NCI-H1694 (cell line): Measurements from ENCODE around the gene KRTAP4-9.
"Not testable (repeated sequence)": the region's sequence is repeated elsewhere in the genome, so short reads cannot be mapped to it uniquely, and the experiment has no call there.

Experiments used
- DNase-seq: peaks from one replicate; lab custom pipeline; 2025; lab: John Stamatoyannopoulos, UW

The KRTAP4-9 gene

DNA sequence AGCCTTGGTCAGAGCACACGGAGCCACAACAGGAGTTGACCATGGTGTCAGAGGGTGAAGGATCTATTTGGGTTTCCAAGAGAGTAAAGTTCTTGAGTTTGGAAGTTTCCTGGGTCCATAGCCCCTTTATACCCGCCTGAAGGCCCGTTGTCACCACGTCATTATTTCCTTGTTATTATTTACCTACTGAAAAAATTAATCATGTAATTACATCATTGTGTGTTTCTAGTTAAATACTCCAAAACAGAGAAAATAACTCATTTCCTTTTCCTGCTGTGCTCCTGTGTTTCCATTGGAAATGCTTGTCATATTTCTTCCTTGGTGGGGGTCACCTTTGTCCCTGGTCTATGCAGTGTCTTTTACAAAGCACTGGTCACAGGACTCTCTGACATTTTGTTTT, 7.1 kb upstream of the KRTAP4-9 start, which contains the start of gene KRTAP4-8:
TSS of gene KRTAP4-8 (minus strand) at position 101 of the 400 bp plus-strand sequence. CDS start at position 43, 58 bp downstream.
- no peak for DNase-seq

DNA sequence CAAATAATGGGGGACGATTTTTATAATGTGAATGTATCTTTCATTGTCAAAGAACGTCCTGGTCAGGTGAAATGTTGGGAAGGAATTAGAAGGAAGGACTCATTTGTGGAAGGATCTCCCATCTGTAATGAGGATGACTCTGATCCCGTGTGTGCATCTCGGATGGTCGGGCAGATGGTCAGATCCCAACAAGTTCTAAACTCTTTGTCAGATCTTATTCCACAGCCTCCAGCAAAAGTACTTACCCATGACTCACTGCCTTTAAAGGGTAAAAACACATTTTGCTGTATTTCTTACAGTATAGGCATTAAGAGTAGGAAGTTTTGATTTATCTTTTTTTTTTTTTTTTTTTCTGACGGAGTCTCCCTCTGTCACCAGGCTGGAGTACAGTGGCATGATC, 6.7 kb upstream of the KRTAP4-9 start:
- DNase-seq, result no peak

DNA sequence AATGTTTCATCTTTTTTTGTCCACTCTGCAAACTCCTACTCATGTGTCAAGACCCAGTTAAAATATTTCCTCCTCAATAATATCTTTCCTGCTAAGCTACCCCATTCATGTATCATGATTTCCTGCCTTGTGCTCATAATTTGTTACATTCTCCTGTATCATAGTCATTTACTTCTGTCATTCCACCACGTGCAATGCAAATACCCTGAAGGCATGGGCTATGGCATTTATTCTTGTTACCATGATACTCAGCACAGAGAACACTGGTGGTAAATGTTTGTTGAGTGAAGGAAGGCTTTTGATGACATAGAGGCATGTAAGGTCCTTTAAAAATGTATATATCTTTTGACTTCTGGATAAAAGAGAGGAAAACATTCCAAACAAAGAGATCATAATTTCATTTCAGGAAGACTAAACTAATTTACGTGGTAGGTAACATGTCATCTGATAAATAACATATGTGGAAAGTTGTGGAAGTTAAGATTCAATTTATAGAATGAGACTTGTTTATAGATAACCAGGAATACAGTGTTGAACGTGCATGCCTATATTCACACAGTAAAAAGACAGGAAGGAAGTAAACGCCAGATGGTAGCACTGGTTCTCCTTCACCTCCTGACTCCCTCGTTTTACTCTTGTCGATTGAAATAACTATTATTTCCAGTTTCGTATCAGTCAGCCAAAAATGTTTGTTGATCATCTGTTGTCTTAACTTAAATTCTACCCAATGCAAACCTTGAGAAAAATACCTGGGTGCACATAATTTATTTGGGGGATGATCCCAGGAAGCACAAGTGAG, 5.3 kb upstream of the KRTAP4-9 start:
- not testable (repeated sequence) for DNase-seq

DNA sequence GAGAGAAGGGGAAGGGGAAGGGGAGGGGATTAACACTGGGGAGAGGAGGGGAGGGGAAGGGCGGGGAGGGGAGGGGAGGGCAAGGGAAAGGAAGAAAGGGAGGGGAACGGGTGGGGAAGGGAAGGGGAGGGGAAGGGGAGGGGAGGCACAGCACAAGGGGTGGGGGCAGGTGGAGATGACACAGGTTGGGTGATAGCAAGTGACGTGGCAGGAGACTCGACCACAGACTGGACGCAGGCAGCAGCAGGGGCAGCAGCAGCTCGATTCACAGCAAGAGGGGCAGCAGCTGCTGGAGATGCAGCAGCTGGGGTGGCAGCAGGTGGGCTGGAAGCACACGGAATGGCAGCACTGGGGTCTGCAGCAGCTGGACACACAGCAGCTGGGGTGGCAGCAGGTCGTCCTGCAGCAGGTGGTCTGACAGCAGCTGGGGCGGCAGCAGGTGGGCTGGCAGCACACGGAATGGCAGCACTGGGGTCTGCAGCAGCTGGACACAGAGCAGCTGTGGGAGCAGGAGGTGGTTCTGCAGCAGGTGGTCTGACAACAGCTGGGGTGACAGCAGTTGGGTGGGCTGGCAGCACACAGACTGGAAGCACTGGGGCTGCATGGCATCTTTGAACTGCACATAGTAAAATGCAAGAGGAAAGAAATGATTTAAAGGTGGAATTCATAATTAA, 3.5 kb upstream of the KRTAP4-9 start, which contains the start of gene KRTAP4-16:
TSS of gene KRTAP4-16 (minus strand) at position 624 of the 674 bp plus-strand sequence. CDS start at position 624, 0 bp downstream.
- DNase-seq, result no peak

DNA sequence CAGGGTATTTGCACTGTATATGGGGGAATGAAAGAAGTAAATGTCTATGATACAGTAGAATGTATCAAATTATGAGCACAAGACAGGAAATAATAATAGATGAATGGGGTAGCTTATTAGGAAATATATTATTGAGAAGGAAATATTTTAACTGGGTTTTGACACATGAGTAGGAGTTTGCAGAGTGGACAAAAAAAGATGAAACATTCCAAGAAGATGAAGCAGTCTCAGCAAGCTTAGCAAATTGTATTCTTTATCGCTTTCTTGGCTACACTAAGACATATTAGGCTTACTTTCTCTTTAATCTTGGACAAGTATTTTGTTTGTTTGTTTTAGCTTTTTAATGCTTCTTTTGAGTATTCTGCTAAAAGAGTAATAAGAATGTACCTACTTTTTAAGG, 1.3 kb upstream of the KRTAP4-9 start:
- DNase-seq, result no peak

DNA sequence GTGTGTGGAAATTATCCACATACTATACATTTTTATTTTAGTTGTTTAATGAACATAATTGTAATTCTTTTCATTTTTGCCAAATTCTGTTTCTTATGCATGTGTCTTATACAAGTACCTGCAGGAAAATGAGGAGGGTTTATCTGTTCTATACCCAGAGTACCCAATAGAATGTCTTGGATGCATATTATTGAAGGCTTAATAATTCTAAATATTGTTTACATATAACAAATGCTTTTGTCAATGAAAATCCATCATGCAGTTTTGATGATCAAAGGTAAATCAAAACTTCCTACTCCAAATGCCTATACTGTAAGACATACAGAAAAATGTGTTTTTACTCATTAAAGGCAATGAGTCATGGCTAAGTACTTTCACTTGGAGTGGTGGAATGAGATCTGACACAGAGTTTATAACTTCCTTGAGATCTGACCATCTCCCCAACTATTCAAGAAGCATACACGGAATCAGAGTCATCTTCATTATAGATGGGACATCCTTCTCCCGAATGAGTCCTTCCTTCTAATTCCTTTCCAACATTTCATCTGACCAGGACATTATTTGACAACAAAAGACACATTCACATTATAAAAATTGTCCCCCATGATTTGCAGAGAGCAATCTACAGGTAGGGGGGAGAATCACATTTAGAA, 677 bp upstream of the KRTAP4-9 start:
- DNase-seq, result not testable (repeated sequence)

DNA sequence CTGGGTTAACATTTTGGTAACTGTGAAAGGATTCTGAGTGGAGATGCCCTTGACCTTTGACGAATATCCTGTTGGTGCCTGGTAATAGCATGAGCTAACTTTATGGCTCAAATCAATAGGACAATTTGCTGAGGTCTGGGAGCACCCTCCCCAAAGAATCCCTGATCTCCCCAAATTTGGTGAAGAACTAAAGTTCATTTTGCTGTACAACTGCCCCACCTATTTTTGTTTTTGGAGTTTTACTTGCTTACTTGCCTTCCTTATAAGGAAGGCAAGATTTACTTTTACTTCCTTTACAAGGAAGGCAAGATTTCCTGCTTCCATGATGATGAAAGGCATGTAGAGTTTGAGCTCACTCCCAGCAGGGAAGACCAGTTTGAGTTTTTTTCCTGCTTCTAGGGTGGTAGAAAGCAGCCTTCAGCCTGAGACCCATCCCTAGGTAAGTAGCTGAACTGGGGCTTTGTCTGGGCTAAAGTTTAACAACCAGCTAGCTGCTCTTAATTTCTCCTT, 2.8 kb downstream of the KRTAP4-9 start:
- DNase-seq, result no peak

DNA sequence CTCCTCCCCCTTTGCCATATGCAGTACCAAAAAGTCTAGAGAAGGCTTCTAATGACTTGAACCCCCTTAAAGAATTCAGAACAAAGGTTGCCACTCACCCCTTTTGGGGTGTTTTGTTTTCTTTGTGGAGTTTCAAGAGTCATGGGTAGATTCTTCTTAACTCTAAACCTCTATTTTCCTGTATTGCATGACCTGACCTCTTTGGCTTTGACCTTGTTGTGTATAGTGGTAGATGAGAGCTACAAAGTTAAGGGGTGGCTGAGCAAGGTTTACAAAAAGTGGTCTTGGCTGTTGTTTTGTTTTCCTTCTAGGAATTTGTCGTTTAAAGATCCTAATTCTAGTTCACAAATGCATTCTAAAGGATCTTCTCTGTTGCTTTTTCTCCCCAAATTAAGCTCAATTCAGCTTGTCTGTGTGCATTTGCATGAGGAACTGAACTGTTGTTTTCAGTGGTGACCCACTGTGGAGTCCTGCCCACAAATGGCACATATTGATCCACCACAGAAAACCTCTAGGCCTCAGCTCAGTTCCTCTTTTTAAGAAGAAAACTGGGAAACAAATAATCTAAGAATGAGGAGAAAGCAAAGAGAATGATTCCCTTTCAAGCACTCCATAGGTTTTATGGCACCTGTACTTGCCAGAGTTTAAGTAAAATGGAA, 3.7 kb downstream of the KRTAP4-9 start:
- not testable (repeated sequence) for DNase-seq

DNA sequence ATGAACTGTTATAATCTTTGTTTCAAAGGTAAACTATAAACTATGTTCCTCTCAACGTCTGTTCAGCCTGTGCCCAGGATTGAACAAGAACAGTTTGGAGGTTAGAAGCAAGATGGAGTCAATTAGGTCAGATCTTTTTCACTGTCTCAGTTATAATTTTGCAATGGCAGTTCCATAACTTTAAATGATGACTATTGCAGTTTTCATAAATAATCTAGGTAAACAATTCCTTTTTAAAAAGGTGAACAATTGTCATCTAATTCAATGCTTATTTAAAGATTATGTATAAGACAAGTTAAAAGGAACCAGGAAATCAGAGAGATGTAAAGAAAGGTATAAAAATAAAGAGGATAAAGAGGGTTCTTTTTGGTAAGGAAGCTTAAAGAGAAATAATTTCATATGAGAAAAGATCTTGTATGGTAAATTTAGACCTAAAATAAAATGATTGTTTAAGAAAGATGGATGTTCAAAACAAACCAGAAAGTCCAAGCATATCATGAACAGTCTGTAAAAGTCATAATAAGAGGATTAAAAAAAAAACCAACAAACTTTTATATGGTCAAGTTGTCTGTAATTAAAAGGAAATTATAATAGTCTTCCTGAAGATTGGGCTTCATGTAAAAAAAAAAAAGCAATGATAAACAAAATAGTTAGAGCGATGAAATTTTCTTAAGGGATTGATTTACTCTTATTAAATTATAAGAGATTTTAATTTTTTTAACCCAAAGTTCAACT, 6.1 kb downstream of the KRTAP4-9 start:
- DNase-seq, result no peak

DNA sequence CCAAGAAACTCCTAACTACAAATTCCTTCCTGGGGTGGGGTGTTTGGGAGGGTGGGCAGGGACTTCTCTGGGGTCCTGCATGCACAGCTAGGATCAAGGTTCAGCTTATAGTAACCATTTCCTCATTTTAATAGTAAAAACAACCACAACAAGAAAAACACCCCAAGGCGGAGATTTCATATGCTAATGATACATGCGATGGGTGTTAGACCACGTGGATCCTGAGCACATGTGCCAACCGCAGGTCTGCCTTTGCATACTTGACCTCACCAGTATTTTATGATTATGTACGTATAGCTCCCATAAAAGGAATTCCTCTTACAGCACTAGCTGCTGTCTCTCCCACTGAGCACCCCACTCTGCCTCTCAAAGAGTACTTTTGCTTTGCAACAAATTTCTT, 11.1 kb downstream of the KRTAP4-9 start:
- no peak for DNase-seq

DNA sequence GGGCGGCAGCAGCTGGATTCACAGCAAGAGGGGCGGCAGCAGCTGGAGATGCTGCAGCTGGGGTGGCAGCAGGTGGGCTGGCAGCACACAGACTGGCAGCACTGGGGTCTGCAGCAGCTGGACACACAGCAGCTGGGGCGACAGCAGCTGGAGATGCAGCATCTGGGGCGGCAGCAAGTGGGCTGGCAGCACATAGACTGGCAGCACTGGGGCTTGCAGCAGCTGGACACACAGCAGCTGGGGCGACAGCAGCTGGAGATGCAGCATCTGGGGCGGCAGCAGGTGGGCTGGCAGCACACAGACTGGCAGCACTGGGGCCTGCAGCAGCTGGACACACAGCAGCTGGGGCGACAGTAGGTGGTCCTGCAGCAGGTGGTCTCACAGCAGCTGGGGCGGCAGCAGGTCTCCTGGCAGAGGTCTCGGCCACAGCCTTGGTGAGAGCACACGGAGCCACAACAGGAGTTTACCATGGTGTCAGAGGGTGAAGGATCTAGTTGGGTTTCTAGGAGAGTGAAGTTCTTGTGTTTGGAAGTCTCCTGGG, 12.7 kb downstream of the KRTAP4-9 start, which contains the start of gene KRTAP4-11:
TSS of gene KRTAP4-11 (minus strand) at position 528 of the 541 bp plus-strand sequence. CDS start at position 470, 58 bp downstream.
- DNase-seq, result not testable (repeated sequence)

DNA sequence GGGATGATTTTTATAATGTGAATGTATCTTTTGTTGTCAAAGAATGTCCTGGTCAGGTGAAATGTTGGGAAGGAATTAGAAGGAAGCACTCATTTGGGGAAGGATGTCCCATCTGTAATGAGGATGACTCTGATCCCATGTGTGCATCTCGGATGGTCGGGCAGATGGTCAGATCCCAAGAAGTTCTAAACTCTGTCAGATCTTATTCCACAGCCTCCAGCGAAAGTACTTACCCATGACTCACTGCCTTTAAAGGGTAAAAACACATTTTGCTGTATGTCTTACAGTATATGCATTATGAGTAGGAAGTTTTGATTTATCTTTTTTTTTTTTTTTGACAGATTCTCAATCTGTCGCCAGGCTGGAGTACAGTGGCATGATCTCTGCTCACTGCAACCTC, 13.5 kb downstream of the KRTAP4-9 start:
- DNase-seq, result no peak

DNA sequence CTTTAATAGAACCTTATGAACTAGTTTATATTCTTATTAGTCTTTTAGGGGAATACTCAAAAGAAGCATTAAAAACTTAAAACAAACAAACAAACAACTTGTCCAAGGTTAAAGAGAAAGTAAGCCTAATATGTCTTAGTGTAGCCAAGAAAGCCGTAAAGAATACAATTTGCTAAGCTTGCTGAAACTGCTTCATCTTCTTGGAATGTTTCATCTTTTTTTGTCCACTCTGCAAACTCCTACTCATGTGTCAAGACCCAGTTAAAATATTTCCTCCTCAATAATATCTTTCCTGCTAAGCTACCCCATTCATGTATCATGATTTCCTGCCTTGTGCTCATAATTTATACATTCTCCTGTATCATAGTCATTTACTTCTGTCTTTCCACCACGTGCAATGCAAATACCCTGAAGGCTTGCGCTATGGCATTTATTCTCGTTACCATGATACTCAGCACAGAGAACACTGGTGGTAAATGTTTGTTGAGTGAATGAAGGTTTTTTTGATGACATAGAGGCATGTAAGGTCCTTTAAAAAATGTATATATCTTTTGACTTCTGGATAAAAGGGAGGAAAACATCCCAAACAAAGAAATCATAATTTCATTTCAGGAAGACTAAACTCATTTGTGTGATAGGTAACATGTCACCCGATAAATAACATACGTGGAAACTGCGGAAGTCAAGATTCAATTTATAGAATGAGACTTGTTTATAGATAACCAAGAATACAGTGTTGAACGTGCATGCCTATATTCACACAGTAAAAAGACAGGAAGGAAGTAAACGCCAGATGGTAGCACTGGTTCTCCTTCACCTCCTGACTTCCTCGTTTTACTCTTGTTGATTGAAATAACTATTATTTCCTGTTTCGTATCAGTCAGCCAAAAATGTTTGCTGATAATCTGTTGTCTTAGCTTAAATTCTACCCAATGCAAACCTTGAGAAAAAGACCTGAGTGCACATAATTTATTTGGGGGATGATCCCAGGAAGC, 14.8 kb downstream of the KRTAP4-9 start:
- DNase-seq, result not testable (repeated sequence)

DNA sequence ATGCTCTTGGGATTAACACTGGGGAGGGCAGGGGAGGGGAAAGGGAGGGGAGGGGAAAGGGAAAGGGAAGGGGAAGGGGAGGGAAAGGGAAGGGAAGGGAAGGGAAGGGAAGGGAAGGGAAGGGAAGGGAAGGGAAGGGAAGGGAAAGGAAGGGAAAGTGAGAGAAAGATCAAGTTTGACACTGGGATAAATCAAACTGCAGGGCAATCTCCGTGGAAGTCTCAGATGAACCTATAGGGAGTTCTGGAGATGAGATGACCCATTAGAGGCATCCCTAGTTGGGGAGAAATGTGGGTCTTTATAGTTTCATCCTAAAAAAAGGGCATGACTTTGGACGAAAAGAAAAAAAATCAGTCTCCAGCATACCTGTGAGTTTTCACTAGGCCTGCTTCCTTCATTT, 16.6 kb downstream of the KRTAP4-9 start:
- DNase-seq, result no peak

DNA sequence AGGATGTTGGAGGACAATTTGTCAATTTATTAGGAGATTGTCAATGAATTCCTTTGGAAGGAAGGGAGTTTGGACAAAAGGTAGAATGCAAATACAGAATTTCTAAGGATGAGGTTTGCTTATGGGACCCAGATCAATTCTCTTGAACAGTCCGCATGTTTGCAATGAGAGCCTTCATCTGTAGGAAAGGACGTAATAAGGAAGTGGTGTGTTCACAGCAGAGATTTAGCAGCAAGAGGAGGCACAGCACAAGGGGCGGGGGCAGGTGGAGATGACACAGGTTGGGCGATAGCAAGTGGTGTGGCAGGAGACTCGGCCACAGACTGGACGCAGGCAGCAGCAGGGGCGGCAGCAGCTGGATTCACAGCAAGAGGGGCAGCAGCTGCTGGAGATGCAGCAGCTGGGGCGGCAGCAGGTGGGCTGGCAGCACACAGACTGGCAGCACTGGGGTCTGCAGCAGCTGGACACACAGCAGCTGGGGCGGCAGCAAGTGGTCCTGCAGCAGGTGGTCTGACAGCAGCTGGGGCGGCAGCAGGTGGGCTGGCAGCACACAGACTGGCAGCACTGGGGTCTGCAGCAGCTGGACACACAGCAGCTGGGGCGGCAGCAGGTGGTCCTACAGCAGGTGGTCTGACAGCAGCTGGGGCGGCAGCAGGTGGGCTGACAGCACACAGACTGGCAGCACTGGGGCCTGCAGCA, 18.3 kb downstream of the KRTAP4-9 start:
- not testable (repeated sequence) for DNase-seq

DNA sequence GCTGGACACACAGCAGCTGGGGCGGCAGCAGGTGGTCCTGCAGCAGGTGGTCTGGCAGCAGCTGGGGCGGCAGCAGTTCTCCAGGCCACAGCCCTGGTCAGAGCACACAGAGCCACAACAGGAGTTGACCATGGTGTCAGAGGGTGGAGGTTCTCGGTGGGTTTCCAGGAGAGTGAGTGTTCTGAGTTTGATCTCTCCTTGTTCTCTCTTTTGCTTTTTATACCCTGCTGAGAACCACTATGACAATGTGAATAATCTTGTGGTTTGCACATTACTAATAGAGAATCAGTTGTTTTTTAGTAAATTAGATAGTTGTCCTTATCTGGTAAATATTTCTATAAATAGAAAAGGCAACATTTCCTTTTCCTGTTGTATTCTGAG, 18.8 kb downstream of the KRTAP4-9 start, which contains the start of gene KRTAP4-12:
TSS of gene KRTAP4-12 (minus strand) at position 192 of the 381 bp plus-strand sequence. CDS start at position 132, 60 bp downstream.
- not testable (repeated sequence) for DNase-seq

DNA sequence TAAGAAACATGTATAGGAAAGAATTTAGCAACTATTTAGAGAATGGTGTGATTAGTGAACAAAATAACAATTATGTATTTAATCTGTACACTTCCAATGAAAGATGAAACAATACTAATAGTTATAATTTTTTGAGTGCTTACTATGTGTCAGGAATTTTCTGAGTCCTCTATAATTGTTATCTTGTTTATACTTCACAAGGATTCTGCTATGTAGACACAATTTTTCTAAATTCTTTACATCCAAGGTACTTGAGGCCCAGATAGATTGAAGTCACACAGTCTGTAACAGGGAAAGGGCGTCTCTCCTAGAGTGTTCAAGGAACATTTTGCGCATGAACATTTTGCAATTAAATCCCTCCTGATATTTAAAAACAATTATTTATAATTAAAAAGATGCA, 19.9 kb downstream of the KRTAP4-9 start:
- no peak for DNase-seq

DNA sequence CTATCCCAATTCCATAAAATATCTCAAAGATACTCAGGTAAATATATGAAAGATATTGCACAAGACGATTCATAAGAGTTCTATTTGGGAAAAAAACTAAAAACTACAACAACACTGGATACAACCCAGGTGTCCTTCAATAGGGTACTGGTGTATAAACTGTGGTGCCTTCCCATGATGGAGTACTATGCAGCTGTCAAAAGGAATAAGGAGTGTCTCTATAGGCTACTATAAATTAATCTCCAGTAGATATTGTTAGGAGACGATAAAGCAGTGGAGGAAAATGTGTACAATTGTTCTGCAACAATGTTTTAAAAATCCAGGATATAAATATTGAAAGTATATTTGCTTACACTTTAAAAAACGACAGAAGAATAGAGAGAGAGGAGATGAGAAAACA, 21.2 kb downstream of the KRTAP4-9 start:
- DNase-seq, result no peak

DNA sequence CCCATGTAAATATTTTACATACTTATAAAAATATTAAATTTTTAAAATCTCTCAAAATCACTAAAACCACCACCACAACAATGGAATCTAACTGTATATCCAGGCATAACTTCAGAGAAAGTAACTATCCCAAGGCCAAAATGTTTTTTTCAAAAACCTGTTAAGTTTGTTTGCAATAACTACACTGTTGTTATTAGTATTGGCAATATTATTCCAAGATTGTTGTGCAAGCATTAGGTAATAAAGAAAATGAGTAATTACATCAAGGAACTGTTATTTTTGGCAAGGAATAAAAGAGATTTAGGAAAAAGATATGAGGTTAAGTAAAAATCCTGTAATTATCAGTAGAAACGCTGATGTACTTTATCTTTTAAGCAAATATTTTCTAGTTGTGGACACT, 22.2 kb downstream of the KRTAP4-9 start:
- no peak for DNase-seq
